ENCODE measurements around the gene SCN1A.
"Not testable (repeated sequence)": the region's sequence is repeated elsewhere in the genome, so short reads cannot be mapped to it uniquely, and the experiment has no call there.

SCN1A gene

DNA sequence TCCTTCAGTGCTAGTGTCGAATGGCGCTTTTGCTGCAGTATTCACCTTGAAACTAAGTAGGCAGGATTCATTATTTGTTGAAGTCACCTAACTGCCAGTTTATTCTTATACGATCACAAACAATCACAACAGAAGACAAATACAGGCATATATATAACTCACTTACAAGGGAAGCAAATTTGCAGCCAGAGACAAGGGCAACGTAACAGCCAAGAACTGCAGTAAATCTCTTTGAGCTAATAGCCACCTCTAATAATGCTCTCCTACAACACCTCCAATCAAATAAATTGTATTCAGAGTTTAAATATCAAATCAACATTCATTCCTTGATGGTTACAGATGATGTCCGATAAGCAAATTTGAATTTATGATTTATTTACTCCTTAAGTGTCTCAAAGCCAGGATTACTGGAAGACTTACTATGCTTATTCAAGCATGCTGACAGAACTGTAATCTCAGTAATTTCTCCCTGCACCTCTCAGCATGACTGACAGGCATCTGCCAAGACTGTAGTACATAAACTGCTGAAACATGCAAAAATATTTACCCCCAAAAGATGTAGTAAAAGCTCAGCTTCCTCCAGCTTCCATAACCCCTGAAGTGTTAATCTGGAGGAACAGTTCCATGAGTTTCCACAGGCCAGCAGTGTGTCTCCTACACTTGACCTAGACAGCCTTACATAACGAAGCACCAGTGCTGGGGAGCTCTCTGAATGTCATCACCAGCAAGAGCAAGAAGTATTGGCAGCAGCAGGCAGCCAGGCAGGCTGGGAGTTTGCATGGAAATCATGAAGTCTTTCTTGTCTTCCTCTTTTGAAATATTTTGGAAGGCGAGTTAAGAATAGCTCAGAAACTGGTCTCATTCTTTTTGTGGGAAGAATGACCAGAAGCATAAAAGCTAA is 20.9 kb upstream of the SCN1A start:
- H3K4me3 ChIP-seq (ENCODE audit: low read depth, low read length): no peak overlapping the region
- in situ Hi-C loops (cut with HindIII; ENCODE audit: low sequenced_read_pairs): no loop called here
- no peak for DNase-seq (ENCODE audit: low read depth)
- TF ChIP-seq, protein P1, sequence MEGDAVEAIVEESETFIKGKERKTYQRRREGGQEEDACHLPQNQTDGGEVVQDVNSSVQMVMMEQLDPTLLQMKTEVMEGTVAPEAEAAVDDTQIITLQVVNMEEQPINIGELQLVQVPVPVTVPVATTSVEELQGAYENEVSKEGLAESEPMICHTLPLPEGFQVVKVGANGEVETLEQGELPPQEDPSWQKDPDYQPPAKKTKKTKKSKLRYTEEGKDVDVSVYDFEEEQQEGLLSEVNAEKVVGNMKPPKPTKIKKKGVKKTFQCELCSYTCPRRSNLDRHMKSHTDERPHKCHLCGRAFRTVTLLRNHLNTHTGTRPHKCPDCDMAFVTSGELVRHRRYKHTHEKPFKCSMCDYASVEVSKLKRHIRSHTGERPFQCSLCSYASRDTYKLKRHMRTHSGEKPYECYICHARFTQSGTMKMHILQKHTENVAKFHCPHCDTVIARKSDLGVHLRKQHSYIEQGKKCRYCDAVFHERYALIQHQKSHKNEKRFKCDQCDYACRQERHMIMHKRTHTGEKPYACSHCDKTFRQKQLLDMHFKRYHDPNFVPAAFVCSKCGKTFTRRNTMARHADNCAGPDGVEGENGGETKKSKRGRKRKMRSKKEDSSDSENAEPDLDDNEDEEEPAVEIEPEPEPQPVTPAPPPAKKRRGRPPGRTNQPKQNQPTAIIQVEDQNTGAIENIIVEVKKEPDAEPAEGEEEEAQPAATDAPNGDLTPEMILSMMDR (IDR thresholded peaks at IDR 0.05; ENCODE audit: low read depth, low read length, missing control alignments): no peak

DNA sequence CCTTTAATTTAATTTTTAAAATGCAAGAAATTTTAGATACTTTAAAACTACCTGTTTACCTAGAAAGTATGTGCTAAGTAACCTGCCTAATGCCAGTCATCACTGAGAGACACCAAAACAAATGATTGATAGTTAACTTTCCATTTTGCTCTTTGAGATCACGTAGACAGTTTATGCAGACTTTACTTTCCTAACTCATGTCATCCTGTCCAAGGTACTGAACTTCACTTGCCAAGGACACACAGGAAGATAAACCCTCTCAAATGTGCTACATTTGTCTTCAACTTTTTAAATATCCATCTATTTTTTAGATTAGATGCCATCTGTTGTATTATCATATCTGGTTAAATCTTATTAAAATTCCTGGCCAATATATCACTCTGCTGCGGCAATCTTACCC is 20.1 kb upstream of the SCN1A start:
- TF ChIP-seq, protein P1 (IDR thresholded peaks at IDR 0.05; ENCODE audit: low read depth, low read length, missing control alignments): no peak
- no peak overlapping the region for H3K4me3 ChIP-seq (ENCODE audit: low read depth, low read length)
- in situ Hi-C loops (cut with HindIII; ENCODE audit: low sequenced_read_pairs): no loop called here
- DNase-seq (ENCODE audit: low read depth): no peak

DNA sequence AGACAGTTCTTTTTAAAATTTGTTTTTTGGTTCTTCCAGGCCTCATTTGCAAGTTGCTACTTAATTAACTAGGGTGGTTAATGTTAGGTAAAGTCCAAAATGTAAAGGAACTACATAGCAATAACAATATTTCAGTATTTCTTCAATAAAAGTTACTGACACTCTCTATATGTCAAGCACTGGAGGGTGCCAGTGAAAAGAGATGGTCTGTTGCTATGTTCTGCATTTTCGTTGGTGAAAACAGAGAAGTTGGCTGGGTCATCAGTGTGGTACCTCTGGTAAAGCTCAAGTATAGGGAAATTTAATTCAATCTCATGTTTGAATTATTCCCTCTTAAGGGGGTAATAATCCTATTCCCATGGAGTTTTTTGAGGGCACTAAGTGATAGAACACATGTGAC is 16.3 kb upstream of the SCN1A start:
- TF ChIP-seq, protein P1 (IDR thresholded peaks at IDR 0.05; ENCODE audit: low read depth, low read length, missing control alignments): no peak
- no peak overlapping the region for H3K4me3 ChIP-seq (ENCODE audit: low read depth, low read length)
- in situ Hi-C loops (cut with HindIII; ENCODE audit: low sequenced_read_pairs): no loop called here
- no peak for DNase-seq (ENCODE audit: low read depth)

DNA sequence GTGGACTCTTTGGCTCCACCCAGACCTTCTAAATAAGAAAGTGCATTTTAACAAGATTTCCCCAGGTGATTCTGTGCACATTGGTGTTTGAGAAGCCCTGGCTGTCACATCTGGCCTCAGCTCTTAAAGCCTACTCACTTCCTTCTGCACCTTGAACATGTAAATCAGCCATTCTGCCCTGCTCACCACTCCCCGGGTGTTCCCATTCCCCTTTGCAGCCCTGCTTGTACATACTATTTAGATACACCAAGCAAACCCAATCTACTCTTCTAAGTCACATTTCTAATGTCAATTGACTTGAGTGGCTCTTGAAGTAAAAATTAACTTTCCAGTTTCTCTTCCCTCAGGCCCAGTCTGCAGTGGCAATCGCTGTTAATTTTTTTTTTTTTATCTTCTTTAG is 13.1 kb upstream of the SCN1A start:
- H3K4me3 ChIP-seq (ENCODE audit: low read depth, low read length): no peak overlapping the region
- in situ Hi-C loops (cut with HindIII; ENCODE audit: low sequenced_read_pairs): no loop called here
- no peak for DNase-seq (ENCODE audit: low read depth)
- TF ChIP-seq, protein P1 (IDR thresholded peaks at IDR 0.05; ENCODE audit: low read depth, low read length, missing control alignments): no peak

DNA sequence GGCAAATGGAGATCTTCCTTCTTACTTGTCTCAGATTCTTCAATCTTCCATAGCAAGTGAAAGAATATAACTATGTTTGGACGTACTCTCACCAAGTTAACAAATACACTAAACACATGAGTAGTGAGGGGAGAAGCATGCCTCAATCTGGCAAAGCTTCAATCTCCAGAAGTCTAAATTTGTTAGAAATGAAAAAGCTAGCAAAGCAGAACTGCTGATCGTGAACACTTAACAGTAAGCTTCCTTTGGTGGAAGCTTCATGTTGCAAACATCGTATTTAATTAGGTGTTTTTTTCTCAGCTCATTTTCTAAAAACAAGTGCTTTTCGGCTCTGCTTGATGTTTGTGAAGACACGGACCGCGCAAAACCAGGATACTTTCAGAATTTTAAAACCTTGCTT is 12.7 kb upstream of the SCN1A start:
- TF ChIP-seq, protein P1 (IDR thresholded peaks at IDR 0.05; ENCODE audit: low read depth, low read length, missing control alignments): no peak
- no peak for DNase-seq (ENCODE audit: low read depth)
- no peak overlapping the region for H3K4me3 ChIP-seq (ENCODE audit: low read depth, low read length)
- in situ Hi-C loops (cut with HindIII; ENCODE audit: low sequenced_read_pairs): no loop called here

DNA sequence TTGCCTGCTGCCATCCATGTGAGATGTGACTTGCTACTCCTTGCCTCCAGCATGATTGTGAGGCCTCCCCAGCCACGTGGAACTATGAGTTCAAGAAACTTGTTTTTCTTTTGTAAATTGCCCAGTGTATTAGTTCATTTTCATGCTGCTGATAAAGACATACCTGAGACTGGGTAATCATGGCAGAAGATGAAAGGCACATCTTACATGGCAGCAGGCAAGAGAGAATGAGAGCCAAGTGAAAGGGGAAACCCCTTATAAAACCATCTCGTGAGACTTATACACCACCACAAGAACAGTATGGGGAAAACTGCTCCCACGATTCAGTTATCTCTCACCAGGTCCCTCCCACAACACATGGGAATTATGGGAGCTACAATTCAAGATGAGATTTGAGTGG is 11.7 kb upstream of the SCN1A start:
- H3K4me3 ChIP-seq (ENCODE audit: low read depth, low read length); DNase-seq (ENCODE audit: low read depth); in situ Hi-C loops (cut with HindIII; ENCODE audit: low sequenced_read_pairs): not testable (repeated sequence)

DNA sequence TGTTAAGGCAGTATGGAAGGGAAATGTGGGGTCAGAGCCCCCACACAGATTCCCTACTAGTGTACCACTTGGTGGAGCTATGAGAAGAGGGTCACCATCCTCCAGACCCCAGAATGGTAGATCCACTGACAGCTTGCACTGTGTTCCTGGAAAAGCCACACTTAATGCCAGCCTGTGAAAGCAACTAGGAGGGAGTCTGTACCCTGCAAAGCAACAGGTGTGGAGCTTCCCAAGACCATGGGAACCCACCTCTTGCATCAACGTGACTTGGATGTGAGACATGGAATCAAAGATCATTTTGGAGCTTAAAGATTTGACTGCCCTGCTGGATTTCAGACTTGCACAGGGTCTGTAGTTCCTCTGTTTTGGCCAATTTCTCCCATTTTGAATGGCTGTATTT is 10.8 kb upstream of the SCN1A start:
- no peak overlapping the region for H3K4me3 ChIP-seq (ENCODE audit: low read depth, low read length)
- TF ChIP-seq, protein P1 (IDR thresholded peaks at IDR 0.05; ENCODE audit: low read depth, low read length, missing control alignments): no peak
- no peak for DNase-seq (ENCODE audit: low read depth)
- in situ Hi-C loops (cut with HindIII; ENCODE audit: low sequenced_read_pairs): no loop called here

Data from astrocyte of the cerebellum (primary cell).